Stimulated activated CD8-positive, alpha-beta memory T cell treated with anti-CD3 and anti-CD28 coated beads, Interleukin-4, amount 100 ng/mL, for 4 hours (primary cell): ENCODE measurements around the gene NRG2.

ENCODE experiments used
- DNase-seq, 2 donors: peaks; one replicate each; pipeline ENCODE4 v3.0.0-alpha.2; 2020; ENCODE audit warnings: low read depth in 2 of 2, low spot score in 1 of 2

The NRG2 gene

GRCh38 chr5:139816566-139816965 lies 226.5 kb downstream of the NRG2 start:
- no peak for DNase-seq

DNA sequence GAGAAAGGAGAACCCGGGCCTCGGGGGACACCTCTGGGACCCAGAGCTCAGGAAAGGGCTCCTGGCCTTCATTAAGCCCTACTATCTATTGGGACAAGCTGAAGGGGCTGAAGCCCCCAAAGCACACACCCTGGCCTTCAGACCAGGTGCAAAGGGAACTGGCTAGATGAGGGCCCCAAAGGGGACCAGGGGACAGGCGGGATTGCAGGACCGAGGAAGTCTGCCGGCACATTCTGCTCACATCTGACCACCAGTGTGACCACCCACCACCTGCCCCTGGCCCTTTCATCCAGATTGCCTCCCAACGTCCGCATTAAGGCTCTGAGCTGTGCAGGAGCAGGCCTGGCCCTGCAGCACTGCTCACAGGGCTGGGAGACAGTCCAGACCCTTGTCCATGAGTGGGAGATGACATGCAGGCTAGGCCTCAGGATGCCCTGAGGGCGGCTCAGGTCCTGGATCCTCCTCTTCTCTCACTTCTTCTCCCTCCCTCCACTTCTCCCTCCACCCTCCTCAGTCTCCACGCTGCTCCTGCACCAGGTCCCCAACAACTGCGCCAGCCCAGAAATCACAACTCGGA lies 228.3 kb downstream of the NRG2 start:
- no peak for DNase-seq

DNA sequence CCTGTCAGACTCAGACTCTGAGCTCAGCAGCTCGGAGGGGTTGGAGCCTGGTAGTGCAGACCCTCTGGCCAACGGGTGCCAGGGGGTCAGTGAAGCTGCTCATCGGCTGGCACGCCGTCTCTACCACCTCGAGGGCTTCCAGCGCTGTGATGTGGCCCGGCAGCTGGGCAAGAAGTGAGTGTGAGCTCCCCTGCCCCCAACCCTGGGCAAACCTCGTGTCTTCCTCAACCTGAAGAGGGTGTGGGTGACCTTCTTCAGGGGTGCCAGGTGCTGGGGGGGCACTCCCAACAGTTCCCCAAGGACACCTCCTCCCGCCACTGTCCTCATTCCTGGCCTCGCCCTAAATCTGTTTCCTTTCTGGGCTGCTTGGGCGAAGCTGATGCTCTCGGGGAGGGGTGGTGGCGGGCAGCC lies 228.9 kb downstream of the NRG2 start:
- DNase-seq, result no peak

DNA sequence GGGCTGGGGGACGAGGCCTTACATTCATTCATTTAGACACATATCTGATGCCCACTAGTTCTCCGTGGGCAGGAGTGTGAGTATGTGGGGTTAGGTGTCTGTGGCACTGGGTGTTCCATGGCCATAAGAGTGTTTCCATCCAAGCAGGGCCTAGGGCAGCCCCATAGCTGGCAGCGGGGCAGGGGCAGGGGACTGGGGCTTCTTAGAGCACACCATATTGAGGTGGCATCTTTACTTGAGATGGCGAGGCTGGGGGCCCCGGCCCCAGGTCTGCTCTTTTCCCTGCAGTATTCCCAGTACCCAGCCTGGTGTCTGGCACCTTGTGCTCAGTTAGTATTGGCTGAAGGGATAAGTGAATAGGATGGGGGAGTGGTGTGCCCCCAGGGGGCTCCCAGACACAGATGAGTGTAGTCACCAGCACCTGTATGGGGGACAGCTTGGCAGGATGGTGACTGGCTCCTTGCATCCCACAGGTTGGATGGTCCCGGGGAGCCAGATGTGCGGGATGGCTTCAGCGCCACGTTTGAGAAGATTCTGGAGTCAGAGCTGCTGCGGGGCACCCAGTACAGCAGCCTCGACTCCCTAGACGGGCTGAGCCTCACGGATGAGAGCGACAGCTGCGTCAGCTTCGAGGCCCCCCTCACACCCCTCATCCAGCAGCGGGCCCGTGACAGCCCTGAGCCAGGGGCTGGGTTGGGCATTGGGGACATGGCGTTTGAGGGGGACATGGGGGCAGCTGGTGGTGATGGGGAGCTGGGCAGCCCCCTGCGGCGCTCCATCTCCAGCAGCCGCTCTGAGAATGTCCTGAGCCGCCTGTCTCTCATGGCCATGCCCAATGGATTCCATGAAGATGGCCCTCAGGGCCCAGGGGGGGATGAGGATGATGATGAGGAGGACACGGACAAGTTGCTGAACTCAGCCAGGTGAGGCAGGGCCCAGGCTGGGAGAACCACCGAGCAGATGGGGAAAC lies 230.0 kb downstream of the NRG2 start:
- DNase-seq, result no peak

GRCh38 chr5:139812323-139812722 lies 230.8 kb downstream of the NRG2 start:
- DNase-seq, result no peak

GRCh38 chr5:139811274-139811607 lies 231.9 kb downstream of the NRG2 start:
- DNase-seq, result no peak

GRCh38 chr5:139810341-139811273 lies 232.5 kb downstream of the NRG2 start:
- no peak for DNase-seq

GRCh38 chr5:139809331-139809810 lies 233.7 kb downstream of the NRG2 start:
- no peak for DNase-seq

GRCh38 chr5:139808481-139809330 lies 234.4 kb downstream of the NRG2 start:
- DNase-seq, result no peak

- no peak for DNase-seq
Measured at GRCh38 chr5:139807647-139808030, 235.5 kb downstream of the NRG2 start.

- no peak for DNase-seq
Measured at GRCh38 chr5:139806726-139807646, 236.1 kb downstream of the NRG2 start.

- no peak for DNase-seq
Measured at GRCh38 chr5:139806111-139806510, 237.0 kb downstream of the NRG2 start.

DNA sequence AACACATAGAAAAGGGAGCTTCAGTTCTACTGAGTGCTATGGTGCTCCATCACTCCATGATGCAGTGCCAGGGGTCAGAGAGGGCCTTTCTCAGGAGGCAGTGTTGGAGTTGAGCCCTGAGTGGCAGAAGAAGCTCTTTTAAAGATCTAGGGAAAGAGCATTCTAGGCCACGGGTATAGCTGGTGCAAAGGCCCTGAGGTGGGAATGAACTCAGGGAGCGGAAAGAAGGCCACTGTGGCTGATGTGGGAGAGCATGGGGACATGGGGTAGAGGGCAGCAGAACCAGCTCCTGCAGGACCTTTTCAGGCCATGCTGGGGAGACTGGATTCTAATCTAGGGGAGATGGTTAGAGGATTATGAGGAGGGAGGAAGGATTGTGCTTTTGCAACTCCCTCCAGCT lies 237.6 kb downstream of the NRG2 start:
- DNase-seq, result no peak

DNA sequence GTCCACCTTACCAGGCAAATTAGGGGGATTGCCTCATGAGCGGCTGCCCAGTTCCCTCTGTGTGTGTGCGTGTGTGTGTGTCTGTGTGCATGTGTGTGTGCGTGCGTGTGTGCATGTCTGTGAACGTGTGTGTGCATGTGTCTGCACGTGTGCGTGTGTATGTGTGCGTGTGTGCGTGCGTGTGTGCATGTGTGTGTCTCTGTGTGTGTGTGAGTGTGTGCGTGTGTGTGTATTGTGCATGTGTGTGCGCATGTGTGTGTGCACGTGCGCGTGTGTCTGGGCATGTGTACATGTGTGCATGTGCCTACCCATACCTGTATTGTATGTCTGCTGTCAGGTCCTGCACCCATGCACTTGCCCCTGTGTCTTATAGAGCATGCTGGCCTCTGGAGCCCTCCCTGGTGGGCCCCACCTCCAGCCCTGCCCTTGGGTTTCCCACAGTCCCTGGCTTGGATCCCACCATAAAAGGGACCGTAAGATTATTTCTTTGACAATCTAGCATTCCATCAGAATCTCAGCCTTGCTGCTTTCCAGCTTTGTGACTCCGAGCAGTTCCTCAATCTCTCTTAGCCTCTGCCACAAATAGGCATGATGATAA lies 238.2 kb downstream of the NRG2 start:
- no peak for DNase-seq

GRCh38 chr5:139803978-139804377 lies 239.1 kb downstream of the NRG2 start:
- DNase-seq, result no peak

DNA sequence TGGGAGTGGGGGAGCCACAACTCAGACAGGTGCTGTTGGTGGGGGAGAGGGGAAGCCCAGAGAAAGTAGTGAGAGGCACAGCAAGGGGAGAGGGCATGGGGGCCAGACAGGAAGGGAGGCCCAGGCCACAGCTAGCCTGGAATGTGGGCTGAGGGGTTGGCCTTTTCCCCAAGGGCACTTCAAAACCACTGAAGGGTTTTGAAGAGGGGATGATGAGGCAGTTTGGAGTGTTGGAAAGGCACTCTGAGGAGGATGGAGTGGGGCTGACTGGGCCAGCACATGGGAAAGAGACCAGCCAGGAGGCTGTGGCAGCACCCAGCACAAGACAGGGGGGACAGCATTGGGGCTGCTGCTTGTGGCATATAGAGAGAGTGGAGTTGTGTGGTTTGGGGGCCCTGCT lies 243.7 kb downstream of the NRG2 start:
- no peak for DNase-seq

- no peak for DNase-seq
Measured at GRCh38 chr5:139798883-139799282, 244.2 kb downstream of the NRG2 start.

DNA sequence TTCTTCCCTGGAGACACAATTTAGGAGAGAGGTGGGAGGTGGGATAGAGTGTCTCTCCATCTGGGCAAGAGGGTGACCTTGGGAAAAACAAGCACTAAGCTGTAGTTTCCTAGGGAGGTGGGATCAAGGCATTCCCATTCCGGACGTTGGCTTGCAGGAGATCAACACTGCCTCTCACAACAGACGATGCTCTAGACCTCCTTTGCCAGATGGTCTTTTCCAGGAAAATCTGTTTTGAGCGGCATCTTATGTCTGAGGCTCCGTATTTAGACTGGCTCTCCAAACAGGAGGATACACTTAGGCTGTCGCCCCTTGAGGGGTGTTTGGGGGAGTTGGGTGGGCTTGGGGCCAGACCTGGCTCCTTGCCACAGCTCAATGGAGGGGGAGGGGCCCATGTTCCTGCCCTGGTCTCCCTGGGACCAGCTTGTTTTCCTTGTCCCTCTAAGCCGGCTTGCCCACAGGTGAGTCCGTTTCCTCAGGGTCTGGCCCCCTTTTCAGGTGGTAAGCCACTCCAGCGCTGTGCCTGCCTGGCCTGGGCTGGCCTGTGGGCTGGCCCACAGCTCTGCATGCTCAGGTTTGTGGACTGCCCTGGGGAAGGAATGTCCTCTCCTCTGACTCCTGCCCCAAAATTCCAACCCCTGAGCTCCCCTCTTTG lies 245.1 kb downstream of the NRG2 start:
- no peak for DNase-seq

GRCh38 chr5:139797335-139797734 lies 245.8 kb downstream of the NRG2 start:
- DNase-seq, result no peak
